K562 (cell line): ENCODE results near the gene PPP2R2B. TPM values are rescaled to one million over a fixed set of nuclear protein-coding genes. Genes with fewer than 3 reads are reported as not detected.

Experiments
- ATAC-seq: fragments of 200-7000 bp; cut with Tn5 transposase; 3 replicates; pipeline ENCODE4 v1.9.1; 2020; ENCODE audit warnings: moderate library complexity
- BruUV-seq: library from RNA; stranded (reverse); fragments of 400-500 nt; replicated peaks from 2 replicates; lab custom pipeline; 2021; lab: Mats Ljungman, UMichigan
- CTCF ChIA-PET: fragments of 300-600 bp; formaldehyde crosslinking; extraction: SDS; loops from one replicate; lab custom pipeline; 2021; ENCODE audit warnings: low intra/inter-chr PET ratio; lab: Yijun Ruan, JAX
- POLR2A ChIA-PET: fragments of 300-600, 350-650 bp; sonication (Branson Sonifier 250); formaldehyde crosslinking; extraction: SDS; loops from one replicate; lab custom pipeline; 2021; ENCODE audit warnings: antibody characterized with exemption, inconsistent platforms; lab: Yijun Ruan, JAX
- DNase-seq, 4 experiments: peaks; one replicate each; pipeline versions ENCODE4 v3.0.0 to v3.0.0-alpha.2; 2011 to 2018; ENCODE audit warnings: low spot score in 3 of 4, mixed read lengths in 3 of 4; ENCODE audit errors: extremely low read depth in 1 of 4
- FAIRE-seq: peaks from 2 replicates; lab custom pipeline; 2011; peaks lifted over from hg19 to GRCh38; lab: Jason Lieb, UNC
- H2AFZ ChIP-seq: 2 replicates; pipeline ENCODE4 v1.6.0; 2011; ENCODE audit warnings: low read depth, low read length, control low read depth, inconsistent platforms
- H3K27ac ChIP-seq: fragments of 200-600 bp; 3 replicates; pipeline ENCODE4 v1.8.0; 2011; ENCODE audit warnings: low read depth, mild to moderate bottlenecking, control low read depth, inconsistent platforms, low read length, moderate library complexity, mixed read lengths; ENCODE audit errors: extremely low read depth
- H3K27me3 ChIP-seq, 2 experiments: fragments of 300-600 bp in 1 of 2; 2 replicates in 1 of 2; 3 replicates in 1 of 2; pipeline versions ENCODE4 v1.6.0 to v1.8.0; 2011; ENCODE audit warnings: inconsistent platforms in 2 of 2, low read length in 2 of 2, mild to moderate bottlenecking in 1 of 2, mixed read lengths in 1 of 2, moderate library complexity in 1 of 2; ENCODE audit not compliant: control insufficient read depth in 2 of 2, insufficient read depth in 2 of 2
- H3K36me3 ChIP-seq: fragments of 300-600 bp; 3 replicates; pipeline ENCODE4 v1.8.0; 2011; ENCODE audit warnings: mild to moderate bottlenecking, low read length, inconsistent platforms; ENCODE audit not compliant: control insufficient read depth, insufficient read depth
- H3K4me1 ChIP-seq, 2 experiments: fragments of 200-600 bp in 1 of 2; replicated peaks in 1 of 2; 2 replicates in 1 of 2; 3 replicates in 1 of 2; pipeline versions ENCODE4 v1.5.1 to v1.8.0; 2011; ENCODE audit warnings: inconsistent platforms in 2 of 2, low read length in 2 of 2, mild to moderate bottlenecking in 1 of 2, mixed read lengths in 1 of 2, moderate library complexity in 1 of 2; ENCODE audit not compliant: control insufficient read depth in 2 of 2, insufficient read depth in 2 of 2
- H3K4me2 ChIP-seq: 2 replicates; pipeline ENCODE4 v1.6.1; 2011; ENCODE audit warnings: low read length, control low read depth, inconsistent platforms, mixed read lengths; ENCODE audit not compliant: insufficient read depth
- H3K4me3 ChIP-seq: fragments of 200-600 bp; sonication (generic), shearing (Covaris generic); 2 replicates; pipeline ENCODE4 v1.5.1; 2016; ENCODE audit warnings: control low read depth, inconsistent platforms
- H3K79me2 ChIP-seq: fragments of 200-600 bp; 3 replicates; pipeline ENCODE4 v1.8.0; 2011; ENCODE audit warnings: low read length, inconsistent platforms; ENCODE audit not compliant: control insufficient read depth, insufficient read depth
- H3K9ac ChIP-seq, 2 experiments: 2 replicates each; pipeline versions ENCODE4 v1.6.0 to v1.6.1; 2011; ENCODE audit warnings: low read depth in 2 of 2, low read length in 2 of 2, control low read depth in 1 of 2, inconsistent platforms in 1 of 2, mild to moderate bottlenecking in 1 of 2, mixed read lengths in 1 of 2; ENCODE audit not compliant: insufficient read depth in 1 of 2
- H3K9me1 ChIP-seq: one replicate; pipeline ENCODE4 v1.6.0; 2011; ENCODE audit warnings: inconsistent platforms, mild to moderate bottlenecking, low read length, moderate library complexity; ENCODE audit not compliant: control insufficient read depth, insufficient read depth
- H3K9me3 ChIP-seq: replicated peaks from 2 replicates; pipeline ENCODE4 v1.5.1; 2011; ENCODE audit warnings: low read depth, low read length, inconsistent platforms; ENCODE audit not compliant: control insufficient read depth, insufficient read depth
- H4K20me1 ChIP-seq: replicated peaks from 2 replicates; pipeline ENCODE4 v1.6.1; 2011; ENCODE audit warnings: low read length, inconsistent platforms, mixed read lengths; ENCODE audit not compliant: control insufficient read depth, insufficient read depth
- ARID4B ChIP-seq: sonication (generic); formaldehyde crosslinking; IDR thresholded peaks from 2 replicates; pipeline ENCODE4 v1.8.0; 2022; ENCODE audit warnings: mild to moderate bottlenecking, missing genetic modification reagents
- CBFA2T3 ChIP-seq: fragments of 450-650 bp; IDR thresholded peaks from 2 replicates; pipeline ENCODE4 v1.6.1; 2017
- CHAMP1 ChIP-seq: fragments of 450-650 bp; IDR thresholded peaks from 2 replicates; pipeline ENCODE4 v1.6.1; 2016; ENCODE audit warnings: mild to moderate bottlenecking
- CREB3L1 ChIP-seq: fragments of 450-650 bp; IDR thresholded peaks from 2 replicates; pipeline ENCODE4 v1.6.1; 2014; ENCODE audit warnings: low read depth, mild to moderate bottlenecking, moderate library complexity, borderline replicate concordance
- EP400 ChIP-seq: fragments of 450-650 bp; IDR thresholded peaks from 2 replicates; pipeline ENCODE4 v1.6.1; 2017; ENCODE audit warnings: antibody characterized with exemption, mild to moderate bottlenecking, moderate library complexity
- FOSL1 ChIP-seq: fragments of 200-800 bp; sonication (Bioruptor generic); conservative IDR thresholded peaks from 2 replicates; pipeline ENCODE4 v1.6.1; 2016; ENCODE audit warnings: missing genetic modification characterization, missing compliant biosample characterization
- KLF10 ChIP-seq: fragments of 250-450 bp; sonication (Bioruptor Pico); IDR thresholded peaks from 2 replicates; pipeline ENCODE4 v1.6.1; 2021; ENCODE audit warnings: matching md5 sums
- SMARCB1 ChIP-seq: IDR thresholded peaks from 2 replicates; pipeline ENCODE4 v1.6.1; 2011; ENCODE audit warnings: improper control_type of control experiment, low read depth; ENCODE audit not compliant: insufficient read length
- TAF1 ChIP-seq: IDR thresholded peaks from 2 replicates; pipeline ENCODE4 v1.6.1; 2011; ENCODE audit warnings: mild to moderate bottlenecking, low read length, moderate library complexity; ENCODE audit not compliant: insufficient read depth, control insufficient read depth, severe bottlenecking; ENCODE audit errors: extremely low read depth
- ZEB2 ChIP-seq: fragments of 450-650 bp; IDR thresholded peaks from 2 replicates; pipeline ENCODE4 v1.6.1; 2016
- ZNF518B ChIP-seq: fragments of 250-450 bp; sonication (Bioruptor Pico); IDR thresholded peaks from 2 replicates; pipeline ENCODE4 v1.5.0; 2021; ENCODE audit warnings: mild to moderate bottlenecking, moderate library complexity
- WGBS: fragments of 100-300 bp; shearing (Covaris generic); methylation state at CpG from one replicate; pipeline ENCODE4 v1.1.6; 2016; ENCODE audit warnings: low coverage, mixed read lengths; ENCODE audit not compliant: insufficient coverage; ENCODE audit errors: missing lambda C conversion rate; 5-methylcytosine and 5-hydroxymethylcytosine counted together
- in situ Hi-C: fragments of 300-500 bp; cut with MboI; formaldehyde crosslinking; loops from 4 replicates; pipeline ENCODE4 v1.15.0; 2018; ENCODE audit warnings: inconsistent platforms, mixed read lengths
- intact Hi-C: fragments of 100-400 bp; cut with micrococcal nuclease; formaldehyde crosslinking; loops from 2 replicates; pipeline ENCODE4 v1.14.2; 2022
- polyA plus RNA-seq, 8 experiments: library from polyadenylated mRNA; depleted of rRNA in 4 of 8; stranded (reverse) in 5 of 8; unstranded in 3 of 8; fragments of >200 nt; fragmentation: Nextera tagmentation in 2 of 8; fragmentation: Illumina TruSeq in 1 of 8; extraction: Ambion mirVana in 2 of 8; extraction: Trizol in 1 of 8; gene quantifications; 2 replicates each; pipeline versions ENCODE4 v1.2.1 to v1.2.3, GENCODE V29; 2011 to 2014; ENCODE audit warnings: inconsistent platforms in 1 of 8, missing spikeins in 1 of 8
- total RNA-seq, 7 experiments: library from RNA; depleted of rRNA in 6 of 7; stranded (reverse); fragments of >200 nt in 6 of 7; fragmentation: Illumina TruSeq in 2 of 7; extraction: Trizol in 2 of 7; gene quantifications; 2 replicates each; pipeline versions ENCODE4 v1.2.1 to v1.2.3, GENCODE V29; 2011 to 2021; ENCODE audit warnings: low replicate concordance in 1 of 7

Gene PPP2R2B
- total and polyA plus RNA-seq, 9 of the 15 experiments (the other 6 are each of a cell fraction or from before 2014, with no cell fraction given) = not detected

GRCh38 chr5:146568161-146568560 is 310.4 kb downstream of the PPP2R2B start:
- Histone ChIP-seq H3K4me3 (no peak overlapping the region), H2AFZ (no peak overlapping the region), H4K20me1 (no peaks in the 10 kb centered on the region), H3K4me1 (no peaks in the 10 kb centered on the region), H3K36me3 (no peaks in the 10 kb centered on the region), H3K79me2 (no peaks in the 10 kb centered on the region), H3K27ac (no peak overlapping the region), H3K9me1 (no peaks in the 10 kb centered on the region), H3K4me2 (no peak overlapping the region), H3K27me3 (no peaks in the 10 kb centered on the region), H3K9me3 (no peaks in the 10 kb centered on the region), H3K9ac (no peak overlapping the region)
- FAIRE-seq (no peak), ATAC-seq (no peak), DNase-seq (no peak)
- in situ Hi-C loops (no loop called here), intact Hi-C loops (no loop called here)
- 0% methylated on average over 2 of the region's 2 CpGs for WGBS
- CTCF ChIA-PET = interaction anchor here (0.7 kb wide), 1 partner anchor 395 kb away, joined by 3 read pairs; no protein-coding TSS in a partner anchor
- BruUV-seq = no TSS peak
- POLR2A ChIA-PET = no interaction called here
- TF ChIP-seq EP400 = no peak
- no peak for TF ChIP-seq CREB3L1
- no peak for TF ChIP-seq CBFA2T3
- no peak for TF ChIP-seq SMARCB1
- no peak for TF ChIP-seq ZNF518B (CRISPR knock-in tag)
- TF ChIP-seq KLF10 (CRISPR knock-in tag) = no peak
- TF ChIP-seq ZEB2 = no peak
- TF ChIP-seq TAF1 = no peak
- TF ChIP-seq CHAMP1 = no peak
- TF ChIP-seq ARID4B (CRISPR knock-in tag) = no peak
- no peak for TF ChIP-seq FOSL1 (tag)
